K562 (cell line): ENCODE measurements around the gene GRID2IP. TPM values are rescaled to one million over a fixed set of nuclear protein-coding genes. Genes with fewer than 3 reads are reported as not detected.

Experiments used
- ATAC-seq: fragments of 200-7000 bp; cut with Tn5 transposase; 3 replicates; pipeline ENCODE4 v1.9.1; 2020; ENCODE audit warnings: moderate library complexity
- BruUV-seq: library from RNA; stranded (reverse); fragments of 400-500 nt; replicated peaks from 2 replicates; lab custom pipeline; 2021; lab: Mats Ljungman, UMichigan
- CTCF ChIA-PET: fragments of 300-600 bp; formaldehyde crosslinking; extraction: SDS; loops from one replicate; lab custom pipeline; 2021; ENCODE audit warnings: low intra/inter-chr PET ratio; lab: Yijun Ruan, JAX
- POLR2A ChIA-PET: fragments of 300-600, 350-650 bp; sonication (Branson Sonifier 250); formaldehyde crosslinking; extraction: SDS; loops from one replicate; lab custom pipeline; 2021; ENCODE audit warnings: antibody characterized with exemption, inconsistent platforms; lab: Yijun Ruan, JAX
- DNase-seq, 4 experiments: peaks; one replicate each; pipeline versions ENCODE4 v3.0.0 to v3.0.0-alpha.2; 2011 to 2018; ENCODE audit warnings: low spot score in 3 of 4, mixed read lengths in 3 of 4; ENCODE audit errors: extremely low read depth in 1 of 4
- FAIRE-seq: peaks from 2 replicates; lab custom pipeline; 2011; peaks lifted over from hg19 to GRCh38; lab: Jason Lieb, UNC
- H2AFZ ChIP-seq: 2 replicates; pipeline ENCODE4 v1.6.0; 2011; ENCODE audit warnings: low read depth, low read length, control low read depth, inconsistent platforms
- H3K27ac ChIP-seq: fragments of 200-600 bp; 3 replicates; pipeline ENCODE4 v1.8.0; 2011; ENCODE audit warnings: low read depth, mild to moderate bottlenecking, control low read depth, inconsistent platforms, low read length, moderate library complexity, mixed read lengths; ENCODE audit errors: extremely low read depth
- H3K27me3 ChIP-seq, 2 experiments: fragments of 300-600 bp in 1 of 2; 2 replicates in 1 of 2; 3 replicates in 1 of 2; pipeline versions ENCODE4 v1.6.0 to v1.8.0; 2011; ENCODE audit warnings: inconsistent platforms in 2 of 2, low read length in 2 of 2, mild to moderate bottlenecking in 1 of 2, mixed read lengths in 1 of 2, moderate library complexity in 1 of 2; ENCODE audit not compliant: control insufficient read depth in 2 of 2, insufficient read depth in 2 of 2
- H3K36me3 ChIP-seq: fragments of 300-600 bp; 3 replicates; pipeline ENCODE4 v1.8.0; 2011; ENCODE audit warnings: mild to moderate bottlenecking, low read length, inconsistent platforms; ENCODE audit not compliant: control insufficient read depth, insufficient read depth
- H3K4me1 ChIP-seq, 2 experiments: fragments of 200-600 bp in 1 of 2; replicated peaks in 1 of 2; 2 replicates in 1 of 2; 3 replicates in 1 of 2; pipeline versions ENCODE4 v1.5.1 to v1.8.0; 2011; ENCODE audit warnings: inconsistent platforms in 2 of 2, low read length in 2 of 2, mild to moderate bottlenecking in 1 of 2, mixed read lengths in 1 of 2, moderate library complexity in 1 of 2; ENCODE audit not compliant: control insufficient read depth in 2 of 2, insufficient read depth in 2 of 2
- H3K4me2 ChIP-seq: 2 replicates; pipeline ENCODE4 v1.6.1; 2011; ENCODE audit warnings: low read length, control low read depth, inconsistent platforms, mixed read lengths; ENCODE audit not compliant: insufficient read depth
- H3K4me3 ChIP-seq: fragments of 200-600 bp; sonication (generic), shearing (Covaris generic); 2 replicates; pipeline ENCODE4 v1.5.1; 2016; ENCODE audit warnings: control low read depth, inconsistent platforms
- H3K79me2 ChIP-seq: fragments of 200-600 bp; 3 replicates; pipeline ENCODE4 v1.8.0; 2011; ENCODE audit warnings: low read length, inconsistent platforms; ENCODE audit not compliant: control insufficient read depth, insufficient read depth
- H3K9ac ChIP-seq, 2 experiments: 2 replicates each; pipeline versions ENCODE4 v1.6.0 to v1.6.1; 2011; ENCODE audit warnings: low read depth in 2 of 2, low read length in 2 of 2, control low read depth in 1 of 2, inconsistent platforms in 1 of 2, mild to moderate bottlenecking in 1 of 2, mixed read lengths in 1 of 2; ENCODE audit not compliant: insufficient read depth in 1 of 2
- H3K9me1 ChIP-seq: one replicate; pipeline ENCODE4 v1.6.0; 2011; ENCODE audit warnings: inconsistent platforms, mild to moderate bottlenecking, low read length, moderate library complexity; ENCODE audit not compliant: control insufficient read depth, insufficient read depth
- H3K9me3 ChIP-seq: replicated peaks from 2 replicates; pipeline ENCODE4 v1.5.1; 2011; ENCODE audit warnings: low read depth, low read length, inconsistent platforms; ENCODE audit not compliant: control insufficient read depth, insufficient read depth
- H4K20me1 ChIP-seq: replicated peaks from 2 replicates; pipeline ENCODE4 v1.6.1; 2011; ENCODE audit warnings: low read length, inconsistent platforms, mixed read lengths; ENCODE audit not compliant: control insufficient read depth, insufficient read depth
- KAT8 ChIP-seq: fragments of 450-650 bp; IDR thresholded peaks from 2 replicates; pipeline ENCODE4 v1.6.1; 2016; ENCODE audit warnings: low read depth, mild to moderate bottlenecking
- MXD1 ChIP-seq: fragments of 250-450 bp; sonication (Bioruptor Pico); IDR thresholded peaks from 2 replicates; pipeline ENCODE4 v1.8.0; 2021; ENCODE audit warnings: borderline replicate concordance, mild to moderate bottlenecking, moderate library complexity; ENCODE audit not compliant: poor library complexity, severe bottlenecking
- SMAD4 ChIP-seq: fragments of 250-450 bp; sonication (Bioruptor Pico); conservative IDR thresholded peaks from 2 replicates; pipeline ENCODE4 v1.8.0; 2021; ENCODE audit warnings: inconsistent platforms, mild to moderate bottlenecking, moderate library complexity
- SMC3 ChIP-seq: conservative IDR thresholded peaks from 2 replicates; pipeline ENCODE4 v1.6.1; 2011; ENCODE audit warnings: low read depth, low read length, improper control_type of control experiment; ENCODE audit not compliant: insufficient read depth
- WGBS: fragments of 100-300 bp; shearing (Covaris generic); methylation state at CpG from one replicate; pipeline ENCODE4 v1.1.6; 2016; ENCODE audit warnings: low coverage, mixed read lengths; ENCODE audit not compliant: insufficient coverage; ENCODE audit errors: missing lambda C conversion rate; 5-methylcytosine and 5-hydroxymethylcytosine counted together
- in situ Hi-C: fragments of 300-500 bp; cut with MboI; formaldehyde crosslinking; loops from 4 replicates; pipeline ENCODE4 v1.15.0; 2018; ENCODE audit warnings: inconsistent platforms, mixed read lengths
- intact Hi-C: fragments of 100-400 bp; cut with micrococcal nuclease; formaldehyde crosslinking; loops from 2 replicates; pipeline ENCODE4 v1.14.2; 2022
- polyA plus RNA-seq, 8 experiments: library from polyadenylated mRNA; depleted of rRNA in 4 of 8; stranded (reverse) in 5 of 8; unstranded in 3 of 8; fragments of >200 nt; fragmentation: Nextera tagmentation in 2 of 8; fragmentation: Illumina TruSeq in 1 of 8; extraction: Ambion mirVana in 2 of 8; extraction: Trizol in 1 of 8; gene quantifications; 2 replicates each; pipeline versions ENCODE4 v1.2.1 to v1.2.3, GENCODE V29; 2011 to 2014; ENCODE audit warnings: inconsistent platforms in 1 of 8, missing spikeins in 1 of 8
- total RNA-seq, 7 experiments: library from RNA; depleted of rRNA in 6 of 7; stranded (reverse); fragments of >200 nt in 6 of 7; fragmentation: Illumina TruSeq in 2 of 7; extraction: Trizol in 2 of 7; gene quantifications; 2 replicates each; pipeline versions ENCODE4 v1.2.1 to v1.2.3, GENCODE V29; 2011 to 2021; ENCODE audit warnings: low replicate concordance in 1 of 7
- TF ChIP-seq, protein P1 (sequence below): sonication (generic); formaldehyde crosslinking; IDR thresholded peaks from 2 replicates; pipeline ENCODE4 v1.8.0; 2022; ENCODE audit warnings: mild to moderate bottlenecking, missing genetic modification reagents
- TF ChIP-seq, protein P2 (sequence below): sonication (generic); formaldehyde crosslinking; IDR thresholded peaks from 2 replicates; pipeline ENCODE4 v1.9.0; 2022; ENCODE audit warnings: mild to moderate bottlenecking, missing genetic modification reagents

The GRID2IP gene
- total and polyA plus RNA-seq, 9 of the 15 experiments (the other 6 are each of a cell fraction or from before 2014, with no cell fraction given), result not detected

- in situ Hi-C loops (no loop called here), intact Hi-C loops (no loop called here)
- TF ChIP-seq, protein P1, sequence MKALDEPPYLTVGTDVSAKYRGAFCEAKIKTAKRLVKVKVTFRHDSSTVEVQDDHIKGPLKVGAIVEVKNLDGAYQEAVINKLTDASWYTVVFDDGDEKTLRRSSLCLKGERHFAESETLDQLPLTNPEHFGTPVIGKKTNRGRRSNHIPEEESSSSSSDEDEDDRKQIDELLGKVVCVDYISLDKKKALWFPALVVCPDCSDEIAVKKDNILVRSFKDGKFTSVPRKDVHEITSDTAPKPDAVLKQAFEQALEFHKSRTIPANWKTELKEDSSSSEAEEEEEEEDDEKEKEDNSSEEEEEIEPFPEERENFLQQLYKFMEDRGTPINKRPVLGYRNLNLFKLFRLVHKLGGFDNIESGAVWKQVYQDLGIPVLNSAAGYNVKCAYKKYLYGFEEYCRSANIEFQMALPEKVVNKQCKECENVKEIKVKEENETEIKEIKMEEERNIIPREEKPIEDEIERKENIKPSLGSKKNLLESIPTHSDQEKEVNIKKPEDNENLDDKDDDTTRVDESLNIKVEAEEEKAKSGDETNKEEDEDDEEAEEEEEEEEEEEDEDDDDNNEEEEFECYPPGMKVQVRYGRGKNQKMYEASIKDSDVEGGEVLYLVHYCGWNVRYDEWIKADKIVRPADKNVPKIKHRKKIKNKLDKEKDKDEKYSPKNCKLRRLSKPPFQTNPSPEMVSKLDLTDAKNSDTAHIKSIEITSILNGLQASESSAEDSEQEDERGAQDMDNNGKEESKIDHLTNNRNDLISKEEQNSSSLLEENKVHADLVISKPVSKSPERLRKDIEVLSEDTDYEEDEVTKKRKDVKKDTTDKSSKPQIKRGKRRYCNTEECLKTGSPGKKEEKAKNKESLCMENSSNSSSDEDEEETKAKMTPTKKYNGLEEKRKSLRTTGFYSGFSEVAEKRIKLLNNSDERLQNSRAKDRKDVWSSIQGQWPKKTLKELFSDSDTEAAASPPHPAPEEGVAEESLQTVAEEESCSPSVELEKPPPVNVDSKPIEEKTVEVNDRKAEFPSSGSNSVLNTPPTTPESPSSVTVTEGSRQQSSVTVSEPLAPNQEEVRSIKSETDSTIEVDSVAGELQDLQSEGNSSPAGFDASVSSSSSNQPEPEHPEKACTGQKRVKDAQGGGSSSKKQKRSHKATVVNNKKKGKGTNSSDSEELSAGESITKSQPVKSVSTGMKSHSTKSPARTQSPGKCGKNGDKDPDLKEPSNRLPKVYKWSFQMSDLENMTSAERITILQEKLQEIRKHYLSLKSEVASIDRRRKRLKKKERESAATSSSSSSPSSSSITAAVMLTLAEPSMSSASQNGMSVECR (CRISPR knock-in tag), result no peak
- TF ChIP-seq, protein P2, sequence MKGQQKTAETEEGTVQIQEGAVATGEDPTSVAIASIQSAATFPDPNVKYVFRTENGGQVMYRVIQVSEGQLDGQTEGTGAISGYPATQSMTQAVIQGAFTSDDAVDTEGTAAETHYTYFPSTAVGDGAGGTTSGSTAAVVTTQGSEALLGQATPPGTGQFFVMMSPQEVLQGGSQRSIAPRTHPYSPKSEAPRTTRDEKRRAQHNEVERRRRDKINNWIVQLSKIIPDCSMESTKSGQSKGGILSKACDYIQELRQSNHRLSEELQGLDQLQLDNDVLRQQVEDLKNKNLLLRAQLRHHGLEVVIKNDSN (CRISPR knock-in tag), result no peak
- TF ChIP-seq KAT8 (no peak), SMAD4 (CRISPR knock-in tag) (no peak), SMC3 (no peak), MXD1 (CRISPR knock-in tag) (no peak)
- 87% methylated on average over 5 of the region's 5 CpGs for WGBS
- Histone ChIP-seq H3K4me2 (no peak overlapping the region), H4K20me1 (peaks cover 61% of the 10 kb centered on the region), H3K9me3 (no peaks in the 10 kb centered on the region), H3K4me1 (peaks cover 18 to 19% of the 10 kb centered on the region in 2 experiments; a peak in 4 of 5 replicates), H3K36me3 (peaks cover 62% of the 10 kb centered on the region), H3K4me3 (no peak overlapping the region), H3K9ac (no peak overlapping the region), H3K27me3 (no peaks in the 10 kb centered on the region), H2AFZ (no peak overlapping the region), H3K79me2 (peaks cover 87% of the 10 kb centered on the region), H3K9me1 (peaks cover 10% of the 10 kb centered on the region), H3K27ac (no peak overlapping the region)
- ATAC-seq (no peak), FAIRE-seq (no peak), DNase-seq (no peak)
- CTCF ChIA-PET, result no interaction called here
- POLR2A ChIA-PET, result interaction anchor here (0.6 to 1.8 kb wide), 6 partner anchors 9 to 951 kb away, joined by 3 to 12 read pairs (median 3); no protein-coding TSS in a partner anchor
- BruUV-seq, result no TSS peak
Observed at GRCh38 chr7:6480323-6480660, 71.0 kb downstream of the GRID2IP start.
